HepG2 (cell line): ENCODE measurements around the gene ANKS3.

Experiments used
- EHMT2 ChIP-seq: fragments of 200-600 bp; sonication (generic); IDR thresholded peaks from 2 replicates; pipeline ENCODE4 v1.7.0; 2017; ENCODE audit warnings: antibody characterized with exemption, low read depth, low read length, borderline replicate concordance
- EP300 ChIP-seq, 3 experiments: sonication (generic) in 1 of 3; formaldehyde crosslinking in 1 of 3; IDR thresholded peaks; 2 replicates each; pipeline versions ENCODE4 v1.5.1 to v1.6.1; 2011 to 2020; ENCODE audit warnings: low read depth in 2 of 3, low read length in 2 of 3, borderline replicate concordance in 1 of 3, improper control_type of control experiment in 1 of 3, mild to moderate bottlenecking in 1 of 3, missing genetic modification reagents in 1 of 3, moderate library complexity in 1 of 3
- EZH2 ChIP-seq: conservative IDR thresholded peaks from 2 replicates; pipeline ENCODE4 v1.6.1; 2012; ENCODE audit warnings: mild to moderate bottlenecking, low read depth, low read length, moderate library complexity
- MAFG ChIP-seq: sonication (generic); formaldehyde crosslinking; IDR thresholded peaks from 2 replicates; pipeline ENCODE4 v1.5.1; 2020; ENCODE audit warnings: mild to moderate bottlenecking, missing genetic modification reagents
- POLR2AphosphoS5 ChIP-seq: IDR thresholded peaks from 2 replicates; pipeline ENCODE4 v1.6.1; 2012; ENCODE audit warnings: low read depth, low read length
- SIX4 ChIP-seq: sonication (generic); formaldehyde crosslinking; IDR thresholded peaks from 2 replicates; pipeline ENCODE4 v1.4.0; 2020; ENCODE audit warnings: missing genetic modification reagents
- WIZ ChIP-seq: sonication (generic); formaldehyde crosslinking; IDR thresholded peaks from 2 replicates; pipeline ENCODE4 v1.5.1; 2020; ENCODE audit warnings: mild to moderate bottlenecking, missing genetic modification reagents
- ZBTB1 ChIP-seq: sonication (generic); formaldehyde crosslinking; IDR thresholded peaks from 2 replicates; pipeline ENCODE4 v1.4.0; 2020; ENCODE audit warnings: missing genetic modification reagents, borderline replicate concordance
- TF ChIP-seq, protein P1 (sequence below): sonication (generic); formaldehyde crosslinking; IDR thresholded peaks from 2 replicates; pipeline ENCODE4 v1.8.0; 2022; ENCODE audit warnings: mild to moderate bottlenecking, missing genetic modification reagents, borderline replicate concordance
- TF ChIP-seq, protein P2 (sequence below): sonication (generic); formaldehyde crosslinking; IDR thresholded peaks from 2 replicates; pipeline ENCODE4 v1.8.0; 2022; ENCODE audit warnings: missing genetic modification reagents, mild to moderate bottlenecking, inconsistent platforms, borderline replicate concordance
- TF ChIP-seq, protein P3 (sequence below): sonication (generic); formaldehyde crosslinking; IDR thresholded peaks from 2 replicates; pipeline ENCODE4 v1.5.0; 2020; ENCODE audit warnings: mild to moderate bottlenecking, missing genetic modification reagents, moderate library complexity

DNA sequence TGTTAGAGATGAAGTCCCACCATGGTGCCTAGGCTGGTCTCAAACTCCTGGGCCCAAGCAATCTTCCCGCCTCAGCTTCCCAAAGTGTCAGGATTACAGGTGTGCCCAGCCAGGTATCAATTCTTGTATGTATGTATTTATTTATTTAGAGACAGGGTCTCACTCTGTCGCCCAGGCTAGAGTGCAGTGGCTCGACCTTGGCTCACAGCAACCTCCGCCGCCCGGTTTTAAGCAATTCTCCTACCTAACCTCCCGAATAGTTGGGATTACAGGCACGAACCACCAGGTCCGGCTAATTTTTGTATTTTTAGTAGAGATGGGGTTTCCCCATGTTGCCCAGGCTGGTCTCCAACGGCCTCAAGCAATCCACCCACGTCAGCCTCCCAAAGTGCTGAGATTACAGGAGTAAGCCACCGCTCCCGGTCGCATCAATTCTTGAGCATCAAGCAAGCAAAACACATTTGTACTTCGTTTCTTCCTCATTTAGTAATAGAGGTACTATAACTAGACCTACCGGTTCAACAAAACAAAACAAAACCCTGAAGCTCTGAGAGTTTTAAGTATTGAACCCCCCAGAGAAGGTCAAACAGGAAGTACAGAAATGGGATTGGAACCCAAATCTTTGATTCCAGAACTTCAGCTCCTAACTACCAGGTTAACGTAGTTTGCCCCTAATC, 33.9 kb upstream of the ANKS3 start:
- TF ChIP-seq EHMT2 (no peak), SIX4 (CRISPR knock-in tag) (no peak), POLR2AphosphoS5 (no peak), WIZ (CRISPR knock-in tag) (no peak; the same call in 1 of the 2 replicates), MAFG (CRISPR knock-in tag) (no peak), EZH2 (no peak), EP300 (IDR thresholded peaks at IDR 0.05; ENCODE audit: low read depth in 2 of 2, low read length in 2 of 2) (no peak), EP300 (CRISPR knock-in tag; IDR thresholded peaks at IDR 0.05; ENCODE audit: borderline replicate concordance) (no peak), ZBTB1 (no peak)
- TF ChIP-seq, protein P1, sequence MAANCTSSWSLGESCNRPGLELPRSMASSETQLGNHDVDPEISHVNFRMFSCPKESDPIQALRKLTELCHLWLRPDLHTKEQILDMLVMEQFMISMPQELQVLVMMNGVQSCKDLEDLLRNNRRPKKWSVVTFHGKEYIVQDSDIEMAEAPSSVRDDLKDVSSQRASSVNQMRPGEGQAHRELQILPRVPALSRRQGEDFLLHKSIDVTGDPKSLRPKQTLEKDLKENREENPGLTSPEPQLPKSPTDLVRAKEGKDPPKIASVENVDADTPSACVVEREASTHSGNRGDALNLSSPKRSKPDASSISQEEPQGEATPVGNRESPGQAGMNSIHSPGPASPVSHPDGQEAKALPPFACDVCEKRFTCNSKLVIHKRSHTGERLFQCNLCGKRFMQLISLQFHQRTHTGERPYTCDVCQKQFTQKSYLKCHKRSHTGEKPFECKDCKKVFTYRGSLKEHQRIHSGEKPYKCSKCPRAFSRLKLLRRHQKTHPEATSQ (CRISPR knock-in tag), result no peak
- TF ChIP-seq, protein P2, sequence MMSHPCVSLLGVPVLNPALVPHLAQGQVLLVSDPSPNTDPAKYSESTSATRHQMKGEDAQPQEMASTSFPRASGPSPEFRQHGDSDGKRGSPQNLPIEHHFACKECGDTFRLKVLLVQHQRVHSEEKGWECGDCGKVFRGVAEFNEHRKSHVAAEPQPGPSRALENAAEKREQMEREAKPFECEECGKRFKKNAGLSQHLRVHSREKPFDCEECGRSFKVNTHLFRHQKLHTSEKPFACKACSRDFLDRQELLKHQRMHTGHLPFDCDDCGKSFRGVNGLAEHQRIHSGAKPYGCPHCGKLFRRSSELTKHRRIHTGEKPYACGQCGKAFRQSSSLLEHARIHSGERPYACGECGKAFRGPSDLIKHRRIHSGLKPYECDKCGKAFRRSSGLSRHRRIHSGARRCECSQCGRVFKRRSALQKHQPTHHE (CRISPR knock-in tag), result no peak
- TF ChIP-seq, protein P3, sequence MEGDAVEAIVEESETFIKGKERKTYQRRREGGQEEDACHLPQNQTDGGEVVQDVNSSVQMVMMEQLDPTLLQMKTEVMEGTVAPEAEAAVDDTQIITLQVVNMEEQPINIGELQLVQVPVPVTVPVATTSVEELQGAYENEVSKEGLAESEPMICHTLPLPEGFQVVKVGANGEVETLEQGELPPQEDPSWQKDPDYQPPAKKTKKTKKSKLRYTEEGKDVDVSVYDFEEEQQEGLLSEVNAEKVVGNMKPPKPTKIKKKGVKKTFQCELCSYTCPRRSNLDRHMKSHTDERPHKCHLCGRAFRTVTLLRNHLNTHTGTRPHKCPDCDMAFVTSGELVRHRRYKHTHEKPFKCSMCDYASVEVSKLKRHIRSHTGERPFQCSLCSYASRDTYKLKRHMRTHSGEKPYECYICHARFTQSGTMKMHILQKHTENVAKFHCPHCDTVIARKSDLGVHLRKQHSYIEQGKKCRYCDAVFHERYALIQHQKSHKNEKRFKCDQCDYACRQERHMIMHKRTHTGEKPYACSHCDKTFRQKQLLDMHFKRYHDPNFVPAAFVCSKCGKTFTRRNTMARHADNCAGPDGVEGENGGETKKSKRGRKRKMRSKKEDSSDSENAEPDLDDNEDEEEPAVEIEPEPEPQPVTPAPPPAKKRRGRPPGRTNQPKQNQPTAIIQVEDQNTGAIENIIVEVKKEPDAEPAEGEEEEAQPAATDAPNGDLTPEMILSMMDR (CRISPR knock-in tag), result no peak
